KMS-11 (cell line): ENCODE data around the gene RFPL2.

Experiments used
- H2AFZ ChIP-seq: fragments of 200-600 bp; sonication (generic); 2 replicates; pipeline ENCODE4 v1.6.1; 2016; ENCODE audit warnings: antibody characterized with exemption, mixed run types, low read depth
- H3K27ac ChIP-seq: fragments of 200-600 bp; sonication (generic); 2 replicates; pipeline ENCODE4 v1.6.1; 2016; ENCODE audit warnings: mild to moderate bottlenecking, mixed run types
- H3K27me3 ChIP-seq: fragments of 200-600 bp; sonication (generic); 2 replicates; pipeline ENCODE4 v1.6.1; 2017; ENCODE audit warnings: mild to moderate bottlenecking, low read depth, mixed run types, moderate library complexity; ENCODE audit not compliant: insufficient read depth
- H3K36me3 ChIP-seq: fragments of 200-600 bp; sonication (generic); 2 replicates; pipeline ENCODE4 v1.6.1; 2017; ENCODE audit warnings: mild to moderate bottlenecking, mixed run types; ENCODE audit not compliant: insufficient read depth
- H3K4me1 ChIP-seq: fragments of 200-600 bp; sonication (generic); 2 replicates; pipeline ENCODE4 v1.6.1; 2016; ENCODE audit warnings: mild to moderate bottlenecking, low read depth, mixed run types; ENCODE audit not compliant: poor library complexity, severe bottlenecking
- H3K4me2 ChIP-seq: fragments of 200-600 bp; sonication (generic); 2 replicates; pipeline ENCODE4 v1.7.0; 2016; ENCODE audit warnings: mild to moderate bottlenecking, mixed run types
- H3K4me3 ChIP-seq: fragments of 200-600 bp; sonication (generic); IDR thresholded peaks from 2 replicates; pipeline ENCODE4 v1.6.1; 2017; ENCODE audit warnings: low read depth, low read length, mixed read lengths; ENCODE audit not compliant: insufficient read depth
- H3K79me2 ChIP-seq: fragments of 200-600 bp; sonication (generic); 2 replicates; pipeline ENCODE4 v1.6.1; 2016; ENCODE audit warnings: low read depth, mixed run types; ENCODE audit not compliant: insufficient read depth
- H3K9ac ChIP-seq: fragments of 200-600 bp; sonication (generic); 2 replicates; pipeline ENCODE4 v1.6.1; 2016; ENCODE audit warnings: mild to moderate bottlenecking, mixed run types
- H4K20me1 ChIP-seq: fragments of 200-600 bp; sonication (generic); 2 replicates; pipeline ENCODE4 v1.6.1; 2016; ENCODE audit warnings: mild to moderate bottlenecking, mixed run types; ENCODE audit not compliant: insufficient read depth
- TF ChIP-seq, protein P1 (sequence below): fragments of 200-600 bp; sonication (generic); conservative IDR thresholded peaks from 2 replicates; pipeline ENCODE4 v1.6.1; 2017; ENCODE audit warnings: low read depth, mild to moderate bottlenecking, antibody characterized with exemption, low read length, moderate library complexity, mixed read lengths

RFPL2 gene

DNA sequence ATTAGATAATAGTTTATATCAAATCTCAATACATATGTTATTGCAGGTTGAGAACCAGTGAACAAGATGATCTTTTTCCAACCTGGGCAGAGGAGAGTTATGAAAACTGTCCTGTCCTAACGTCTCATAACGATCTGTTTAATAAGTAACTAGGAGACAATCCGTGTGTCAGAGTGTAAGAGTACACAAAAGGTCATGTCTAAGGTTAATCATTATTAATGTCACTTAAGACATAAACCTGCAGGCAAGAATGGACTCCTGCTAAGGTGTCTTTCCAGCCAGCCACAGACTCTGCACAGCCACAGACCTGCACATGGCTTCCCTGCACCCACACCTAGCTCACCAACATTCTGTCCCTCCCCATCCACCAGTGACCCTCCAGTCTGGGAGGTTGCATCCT, 40.2 kb upstream of the RFPL2 start:
- H3K4me2 ChIP-seq: no peak overlapping the region
- H3K36me3 ChIP-seq: no peaks in the 10 kb centered on the region
- H4K20me1 ChIP-seq: no peaks in the 10 kb centered on the region
- no peaks in the 10 kb centered on the region for H3K4me1 ChIP-seq
- no peak overlapping the region for H2AFZ ChIP-seq
- no peak overlapping the region for H3K9ac ChIP-seq
- no peaks in the 10 kb centered on the region for H3K79me2 ChIP-seq
- no peaks in the 10 kb centered on the region for H3K27me3 ChIP-seq
- TF ChIP-seq, protein P1, sequence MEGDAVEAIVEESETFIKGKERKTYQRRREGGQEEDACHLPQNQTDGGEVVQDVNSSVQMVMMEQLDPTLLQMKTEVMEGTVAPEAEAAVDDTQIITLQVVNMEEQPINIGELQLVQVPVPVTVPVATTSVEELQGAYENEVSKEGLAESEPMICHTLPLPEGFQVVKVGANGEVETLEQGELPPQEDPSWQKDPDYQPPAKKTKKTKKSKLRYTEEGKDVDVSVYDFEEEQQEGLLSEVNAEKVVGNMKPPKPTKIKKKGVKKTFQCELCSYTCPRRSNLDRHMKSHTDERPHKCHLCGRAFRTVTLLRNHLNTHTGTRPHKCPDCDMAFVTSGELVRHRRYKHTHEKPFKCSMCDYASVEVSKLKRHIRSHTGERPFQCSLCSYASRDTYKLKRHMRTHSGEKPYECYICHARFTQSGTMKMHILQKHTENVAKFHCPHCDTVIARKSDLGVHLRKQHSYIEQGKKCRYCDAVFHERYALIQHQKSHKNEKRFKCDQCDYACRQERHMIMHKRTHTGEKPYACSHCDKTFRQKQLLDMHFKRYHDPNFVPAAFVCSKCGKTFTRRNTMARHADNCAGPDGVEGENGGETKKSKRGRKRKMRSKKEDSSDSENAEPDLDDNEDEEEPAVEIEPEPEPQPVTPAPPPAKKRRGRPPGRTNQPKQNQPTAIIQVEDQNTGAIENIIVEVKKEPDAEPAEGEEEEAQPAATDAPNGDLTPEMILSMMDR: no peak
- H3K27ac ChIP-seq: no peak overlapping the region
- no peak overlapping the region for H3K4me3 ChIP-seq

DNA sequence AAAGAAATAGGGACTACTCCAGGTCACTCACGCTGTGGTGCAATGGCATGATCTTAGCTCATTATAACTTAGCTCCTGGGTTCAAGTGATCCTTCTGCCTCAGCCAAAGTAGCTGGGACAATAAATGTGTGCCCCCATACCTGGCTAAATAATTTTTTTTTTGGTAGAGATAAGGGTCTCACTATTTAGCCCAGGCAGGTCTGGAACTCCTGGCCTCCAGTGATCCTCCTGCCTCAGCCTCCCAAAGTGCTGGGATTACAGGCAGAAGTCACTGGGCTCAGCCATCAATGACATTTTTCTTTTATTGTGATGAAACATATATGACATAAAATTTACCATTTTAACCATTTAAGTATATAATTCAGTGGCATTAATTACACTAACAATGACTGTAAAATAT, 39.7 kb upstream of the RFPL2 start:
- H2AFZ ChIP-seq: no peak overlapping the region
- no peak overlapping the region for H3K4me2 ChIP-seq
- no peaks in the 10 kb centered on the region for H3K27me3 ChIP-seq
- no peaks in the 10 kb centered on the region for H4K20me1 ChIP-seq
- no peak overlapping the region for H3K9ac ChIP-seq
- no peaks in the 10 kb centered on the region for H3K36me3 ChIP-seq
- H3K4me3 ChIP-seq: no peak overlapping the region
- TF ChIP-seq, protein P1: no peak
- no peaks in the 10 kb centered on the region for H3K79me2 ChIP-seq
- H3K4me1 ChIP-seq: no peaks in the 10 kb centered on the region
- H3K27ac ChIP-seq: no peak overlapping the region

DNA sequence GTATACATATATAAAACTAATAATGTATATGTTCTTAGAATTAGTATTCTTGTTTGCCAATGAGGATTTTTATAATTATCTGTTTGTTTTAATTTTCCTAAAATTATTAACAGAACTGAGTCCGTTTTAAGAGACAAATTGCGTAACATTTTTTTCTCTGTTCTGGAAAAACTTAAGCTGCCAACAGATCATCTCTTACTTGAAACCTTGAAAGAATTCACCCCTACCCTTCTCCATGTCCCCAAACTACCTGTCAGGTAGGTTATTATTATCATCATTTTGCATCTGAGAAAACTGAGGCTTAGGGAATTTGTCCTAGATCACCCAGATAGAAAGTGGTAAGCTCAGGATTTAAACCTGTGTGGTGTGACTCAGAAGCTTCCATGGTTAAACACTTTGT, 35.6 kb upstream of the RFPL2 start:
- H3K79me2 ChIP-seq: no peaks in the 10 kb centered on the region
- TF ChIP-seq, protein P1: no peak
- no peak overlapping the region for H3K27ac ChIP-seq
- no peaks in the 10 kb centered on the region for H3K36me3 ChIP-seq
- H2AFZ ChIP-seq: no peak overlapping the region
- H3K4me2 ChIP-seq: no peak overlapping the region
- H3K4me1 ChIP-seq: no peaks in the 10 kb centered on the region
- no peak overlapping the region for H3K9ac ChIP-seq
- no peaks in the 10 kb centered on the region for H4K20me1 ChIP-seq
- H3K27me3 ChIP-seq: no peaks in the 10 kb centered on the region
- no peak overlapping the region for H3K4me3 ChIP-seq

- no peak overlapping the region for H3K27ac ChIP-seq
- TF ChIP-seq, protein P1: no peak
- H3K4me2 ChIP-seq: no peak overlapping the region
- H2AFZ ChIP-seq: no peak overlapping the region
- no peak overlapping the region for H3K4me3 ChIP-seq
- no peaks in the 10 kb centered on the region for H3K27me3 ChIP-seq
- H3K36me3 ChIP-seq: no peaks in the 10 kb centered on the region
- H3K79me2 ChIP-seq: no peaks in the 10 kb centered on the region
- no peaks in the 10 kb centered on the region for H3K4me1 ChIP-seq
- H4K20me1 ChIP-seq: no peaks in the 10 kb centered on the region
- no peak overlapping the region for H3K9ac ChIP-seq
Measured at GRCh38 chr22:32237906-32238305, 33.0 kb upstream of the RFPL2 start.

GRCh38 chr22:32236970-32237369, 32.1 kb upstream of the RFPL2 start:
- no peak overlapping the region for H3K4me2 ChIP-seq
- no peak overlapping the region for H3K27ac ChIP-seq
- no peak overlapping the region for H3K4me3 ChIP-seq
- no peaks in the 10 kb centered on the region for H4K20me1 ChIP-seq
- no peaks in the 10 kb centered on the region for H3K36me3 ChIP-seq
- H3K4me1 ChIP-seq: no peaks in the 10 kb centered on the region
- TF ChIP-seq, protein P1: no peak
- H3K79me2 ChIP-seq: no peaks in the 10 kb centered on the region
- no peaks in the 10 kb centered on the region for H3K27me3 ChIP-seq
- H2AFZ ChIP-seq: no peak overlapping the region
- no peak overlapping the region for H3K9ac ChIP-seq
